Measurements from ENCODE around the gene S1PR5.
"Not testable (repeated sequence)": the region's sequence is repeated elsewhere in the genome, so short reads cannot be mapped to it uniquely, and the experiment has no call there.

S1PR5 gene

DNA sequence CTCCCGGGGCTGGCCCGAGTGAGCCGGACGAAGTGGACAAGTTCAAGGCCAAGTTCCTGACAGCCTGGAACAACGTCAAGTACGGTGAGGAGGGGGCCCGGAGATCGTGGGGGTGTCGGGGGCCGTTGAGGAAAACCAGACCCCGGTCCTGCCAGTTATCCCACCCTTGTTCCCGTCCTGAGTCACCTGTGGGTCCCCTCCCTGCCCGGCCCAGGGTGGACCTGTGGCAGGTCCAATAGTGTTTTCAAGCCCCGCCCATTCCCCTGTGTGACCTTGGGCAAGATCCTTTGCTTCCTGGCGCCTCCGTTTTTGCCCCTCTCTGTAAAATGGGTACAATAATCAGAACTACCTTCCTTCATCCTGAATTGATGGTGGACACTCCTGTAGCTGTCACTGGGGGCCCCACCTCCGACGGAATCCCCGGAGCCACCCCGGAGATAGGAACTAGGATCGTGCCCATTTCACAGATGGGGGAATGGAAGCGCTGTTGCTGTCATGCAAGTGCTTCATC, 27.1 kb upstream of the S1PR5 start:
- no peak for DNase-seq

DNA sequence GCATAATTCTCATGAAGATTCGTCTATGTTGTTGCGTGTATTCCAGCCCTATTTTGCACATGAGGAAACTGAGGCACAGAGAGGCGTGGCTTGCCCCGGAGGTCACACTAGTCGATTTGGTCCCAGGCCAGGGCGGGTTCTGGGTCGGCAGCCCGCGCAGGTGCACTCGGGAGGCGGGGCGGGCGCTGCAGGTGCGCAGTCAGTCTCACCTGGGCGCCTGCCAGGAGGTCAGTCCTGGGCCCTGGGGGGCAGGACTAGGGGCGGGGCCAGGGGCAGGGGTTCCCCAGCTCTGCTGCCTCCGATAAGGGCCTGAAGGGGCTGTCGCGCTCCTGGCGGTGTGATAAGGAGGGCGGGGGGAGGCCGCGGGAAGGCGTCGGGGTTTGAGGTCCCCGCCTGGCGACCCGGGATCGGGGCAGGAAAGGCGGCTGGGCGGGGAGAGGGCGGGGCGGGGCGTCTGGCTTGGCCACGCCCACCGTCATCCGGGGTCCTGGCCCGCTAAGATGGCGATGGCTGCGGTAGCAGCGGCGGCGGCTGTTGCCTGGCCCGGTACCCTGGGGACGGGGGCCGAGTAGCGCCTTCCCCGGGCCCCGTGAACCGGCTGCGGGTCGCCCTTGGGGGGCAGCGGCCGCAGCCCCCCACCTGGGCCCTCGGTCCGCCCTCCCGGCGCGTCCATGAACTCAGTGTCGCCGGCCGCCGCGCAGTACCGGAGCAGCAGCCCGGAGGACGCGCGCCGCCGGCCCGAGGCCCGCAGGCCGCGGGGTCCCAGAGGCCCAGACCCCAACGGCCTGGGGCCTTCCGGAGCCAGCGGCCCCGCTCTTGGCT, 26.4 kb upstream of the S1PR5 start, which contains the start of gene ATG4D:
ATG4D (plus strand) TSS at position 485 of the 822 bp plus-strand sequence; CDS start at position 672, 187 bp downstream.
- DNase-seq = peak; percentile 96

DNA sequence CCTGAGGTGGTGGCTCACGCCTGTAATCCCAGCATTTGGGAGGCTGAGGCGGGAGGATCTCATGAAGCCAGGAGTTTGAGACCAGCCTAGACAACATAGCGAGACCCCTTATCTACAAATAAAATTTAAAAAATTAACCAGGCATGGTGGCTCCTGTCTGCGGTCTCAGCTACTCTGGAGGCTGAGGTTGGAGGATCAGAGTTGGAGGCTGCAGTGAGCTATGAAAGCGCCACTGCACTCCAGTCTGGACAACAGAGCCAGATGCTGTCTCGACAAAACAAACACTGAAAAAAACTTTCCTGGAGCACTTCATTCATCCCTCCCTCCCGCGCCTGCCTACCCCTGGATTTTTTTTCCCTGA, 25.8 kb upstream of the S1PR5 start:
- no peak for DNase-seq

DNA sequence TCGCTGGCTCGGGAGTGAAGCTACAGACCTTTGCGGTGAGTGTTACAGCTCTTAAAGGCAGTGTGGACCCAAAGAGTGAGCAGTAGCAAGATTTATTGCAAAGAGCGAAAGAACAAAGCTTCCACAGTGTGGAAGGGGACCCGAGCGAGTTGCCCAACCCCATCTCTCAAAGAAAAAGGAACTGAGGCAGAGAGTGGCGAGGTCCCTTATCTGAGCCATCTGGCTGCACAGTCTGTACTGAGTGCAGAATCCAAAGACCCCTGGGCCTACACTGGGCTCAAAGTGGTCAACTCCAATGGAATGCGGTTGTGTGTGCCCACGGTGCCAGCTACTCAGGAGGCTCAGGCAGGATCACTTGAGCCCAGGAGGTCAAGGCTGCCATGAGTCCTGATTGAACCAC, 21.8 kb upstream of the S1PR5 start:
- DNase-seq = not testable (repeated sequence)

DNA sequence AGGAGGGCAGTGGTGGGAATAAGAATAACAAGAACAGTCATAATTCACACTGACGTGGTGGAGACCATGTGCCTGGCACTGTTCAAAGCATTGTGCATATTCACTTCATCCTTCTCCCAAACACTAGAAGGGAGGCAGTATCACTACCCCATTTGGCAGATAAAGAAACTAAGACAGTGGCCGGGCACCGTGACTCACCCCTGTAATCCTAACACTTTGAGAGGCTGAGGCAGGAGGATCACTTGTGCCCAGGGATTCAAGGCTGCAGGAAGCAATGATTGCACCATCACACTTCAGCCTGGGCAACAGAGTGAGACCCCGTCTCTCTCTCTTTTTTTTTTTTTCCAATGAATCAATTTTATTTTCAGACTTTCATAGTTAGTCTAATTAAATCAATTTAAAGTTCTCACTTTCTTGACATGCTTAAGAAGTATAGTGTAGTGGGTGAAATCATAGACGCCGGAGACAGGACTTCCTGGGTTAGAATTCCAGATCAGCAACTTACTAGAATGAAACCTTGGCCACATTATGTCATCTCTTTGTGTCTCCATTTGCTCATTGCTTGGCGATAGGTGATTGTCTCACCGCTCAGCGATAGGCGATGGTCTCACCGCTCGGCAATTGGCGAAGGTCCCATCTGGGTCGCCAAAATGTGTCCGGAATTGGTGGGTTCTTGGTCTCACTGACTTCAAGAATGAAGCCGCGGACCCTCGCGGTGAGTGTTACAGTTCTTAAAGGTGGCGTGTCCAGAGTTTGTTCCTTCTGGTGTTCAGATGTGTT, 21.1 kb upstream of the S1PR5 start:
- DNase-seq = no peak

DNA sequence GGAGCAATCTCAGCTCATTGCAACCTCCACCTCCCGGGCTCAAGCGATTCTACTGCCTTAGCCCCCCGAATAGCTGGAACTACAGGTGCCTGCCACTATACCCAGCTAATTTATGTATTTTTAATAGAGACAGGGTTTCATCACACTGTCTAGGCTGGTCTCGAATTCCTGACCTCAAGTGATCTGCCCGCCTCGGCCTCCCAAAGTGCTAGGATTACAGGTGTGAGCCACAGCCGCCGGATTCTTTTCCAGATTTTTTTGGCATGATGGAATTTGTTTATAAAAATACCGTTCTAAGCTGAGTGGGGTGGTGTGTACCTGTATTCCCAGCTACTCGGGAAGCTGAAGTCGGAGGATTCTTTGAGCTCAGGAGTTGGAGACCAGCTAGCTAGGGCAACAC, 20.4 kb upstream of the S1PR5 start:
- DNase-seq = no peak

DNA sequence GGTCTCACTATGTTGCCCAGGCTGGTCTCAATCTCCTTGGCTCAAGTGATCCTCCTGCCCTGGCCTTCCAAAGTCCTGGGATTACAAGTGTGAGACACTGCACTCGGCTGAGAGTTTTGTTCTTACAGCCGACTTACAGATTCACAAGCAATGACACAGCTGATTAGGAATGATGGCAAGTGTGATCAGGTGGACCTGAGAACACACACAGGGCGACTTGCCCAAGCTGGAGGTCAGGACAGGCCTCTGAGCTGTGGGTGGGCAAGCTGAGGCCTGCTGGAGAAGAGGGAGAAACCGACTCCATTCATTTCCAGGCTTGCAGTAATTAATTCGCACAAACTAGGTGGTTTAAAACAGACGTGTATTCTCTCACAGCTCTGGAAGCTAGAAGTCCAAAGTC, 18.4 kb upstream of the S1PR5 start:
- no peak for DNase-seq

DNA sequence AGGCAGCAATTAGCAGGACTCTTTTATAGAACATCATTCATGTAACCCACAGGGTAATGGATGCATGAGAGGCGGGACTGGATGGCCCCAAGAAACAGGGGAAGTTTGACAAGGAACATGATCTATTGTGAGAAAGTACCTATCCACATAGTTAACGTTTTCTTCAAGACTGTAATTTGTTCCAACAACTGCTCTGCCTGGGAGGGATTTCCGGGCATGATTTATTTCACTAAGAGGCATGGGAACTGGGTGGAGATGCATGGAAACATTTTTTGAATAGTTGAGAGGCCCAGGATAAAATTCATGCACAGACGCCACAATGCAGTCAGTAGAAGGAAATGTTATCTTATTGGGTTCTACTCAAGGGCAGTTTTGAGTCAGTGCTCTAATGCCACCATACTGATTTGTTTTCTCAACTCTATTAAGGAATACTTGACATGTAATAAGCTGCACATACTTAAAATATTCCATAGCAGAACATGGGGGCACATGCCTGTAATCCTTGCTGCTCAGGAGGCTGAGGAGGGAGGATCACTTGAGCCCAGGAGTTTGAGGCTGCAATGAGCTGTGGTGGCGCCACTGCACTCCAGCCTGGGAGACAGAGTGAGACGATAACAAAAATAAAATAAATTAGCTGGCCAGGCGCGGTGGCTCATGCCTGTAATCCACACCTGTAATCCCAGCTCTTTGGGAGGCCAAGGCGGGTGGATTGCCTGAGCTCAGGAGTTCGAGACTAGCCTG, 16.6 kb upstream of the S1PR5 start:
- DNase-seq = no peak

DNA sequence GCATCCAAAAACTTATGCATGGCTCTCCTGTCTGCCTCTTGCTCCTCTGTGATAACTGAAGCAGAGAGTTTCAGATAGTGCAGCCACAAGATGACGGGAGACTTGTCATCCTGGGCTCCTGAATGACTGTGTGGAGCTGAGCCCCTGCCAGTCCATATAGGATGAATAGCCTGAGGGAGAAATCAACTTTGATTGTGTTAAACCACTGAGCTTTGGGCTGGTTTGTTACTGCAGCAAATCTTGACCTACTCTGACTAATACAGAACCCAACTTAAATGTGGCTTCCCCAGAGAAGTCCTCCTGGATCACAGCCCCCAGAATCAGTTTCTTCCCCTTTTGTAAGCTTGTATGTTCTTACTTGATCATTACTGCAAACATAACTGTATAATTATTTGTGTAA, 15.2 kb upstream of the S1PR5 start:
- DNase-seq = no peak

DNA sequence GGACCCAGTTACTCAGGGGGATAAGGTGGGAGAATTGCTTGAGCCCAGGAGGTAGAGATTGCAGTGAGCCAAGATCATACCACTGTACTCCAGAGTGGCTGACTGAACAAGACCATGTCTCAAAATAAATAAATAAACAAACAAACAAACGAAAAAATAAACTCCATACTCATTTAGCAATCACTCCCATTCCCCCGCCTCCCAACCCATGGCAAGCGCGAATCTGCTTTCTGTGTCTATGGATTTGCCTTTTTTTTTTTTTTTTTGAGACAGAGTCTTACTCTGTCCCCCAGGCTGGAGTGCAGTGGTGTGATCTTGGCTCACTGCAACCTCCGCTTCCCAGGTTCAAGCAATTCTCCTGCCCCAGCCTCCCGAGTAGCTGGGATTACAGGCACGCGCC, 9.6 kb upstream of the S1PR5 start:
- not testable (repeated sequence) for DNase-seq

DNA sequence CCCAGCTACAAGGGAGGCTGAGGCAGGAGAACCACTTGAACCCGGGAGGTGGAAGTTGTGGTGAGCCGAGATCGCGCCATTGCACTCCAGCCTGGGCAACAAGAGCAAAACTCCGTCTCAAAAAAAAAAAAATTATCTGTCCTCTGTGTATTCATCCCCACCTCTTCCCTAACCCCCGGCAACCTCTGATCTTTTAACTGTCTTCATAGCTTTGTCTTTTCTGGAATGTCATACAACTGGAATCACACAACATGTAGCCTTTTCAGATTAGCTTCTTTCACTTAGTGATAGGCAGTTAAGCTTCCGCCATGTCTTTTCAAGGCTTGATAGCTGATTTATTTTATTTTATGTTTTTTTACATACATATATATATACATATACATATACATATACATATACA, 8.4 kb upstream of the S1PR5 start:
- no peak for DNase-seq

DNA sequence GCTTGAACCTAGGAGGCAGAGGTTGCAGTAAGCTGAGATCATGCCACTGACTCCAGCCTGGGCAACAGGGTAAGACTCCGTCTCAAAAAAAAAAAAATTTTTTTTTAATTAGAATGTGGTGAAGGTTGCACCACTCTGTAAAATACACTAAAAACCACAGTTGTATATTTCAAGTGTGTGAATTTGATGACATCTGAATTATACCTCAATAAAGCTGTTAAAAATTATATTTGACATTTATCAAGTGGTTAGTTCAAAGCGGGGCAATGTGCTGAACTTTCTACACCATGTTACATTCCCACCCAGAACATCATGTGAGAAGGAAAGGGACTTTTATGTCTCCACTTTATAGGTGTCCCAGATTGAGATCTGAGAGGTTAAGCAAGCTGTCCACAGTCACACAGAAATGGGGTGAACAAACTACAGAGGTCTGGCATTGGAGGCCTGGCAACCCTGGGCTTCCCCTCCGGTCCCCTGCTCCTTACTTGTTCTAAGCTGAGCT, 5.9 kb upstream of the S1PR5 start:
- no peak for DNase-seq

DNA sequence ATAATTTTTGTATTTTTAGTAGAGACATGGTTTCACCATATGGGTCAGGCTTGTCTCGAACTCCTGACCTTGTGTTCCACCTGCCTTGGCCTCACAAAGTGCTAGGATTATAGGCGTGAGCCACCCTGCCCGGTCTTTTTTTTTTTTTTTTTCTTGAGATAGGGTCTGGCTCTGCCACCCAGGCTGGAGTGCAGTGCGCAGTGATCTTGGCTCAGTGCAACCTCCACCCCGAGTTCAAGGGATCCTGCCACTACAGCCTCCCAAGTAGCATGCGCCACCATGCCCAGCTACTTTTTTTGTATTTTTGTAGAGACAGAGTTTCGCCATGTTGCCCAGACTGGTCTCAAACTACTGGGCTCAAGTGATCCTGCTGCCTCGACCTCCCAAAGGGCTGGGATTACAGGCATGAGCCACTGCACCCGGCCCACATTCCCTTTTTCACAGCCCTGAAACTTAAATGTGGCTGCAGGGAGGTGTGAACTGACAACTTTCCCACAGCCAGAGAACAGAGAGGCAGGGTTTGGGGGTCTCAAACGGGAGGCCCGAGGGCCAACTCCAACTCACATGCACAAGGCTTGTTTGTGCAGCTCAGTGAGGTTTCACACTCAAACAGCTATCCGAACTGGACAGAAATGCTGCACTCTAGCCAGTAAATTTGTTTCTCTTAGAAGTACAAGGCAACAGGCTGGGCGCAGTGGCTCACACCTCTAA, 4.4 kb upstream of the S1PR5 start:
- no peak for DNase-seq

DNA sequence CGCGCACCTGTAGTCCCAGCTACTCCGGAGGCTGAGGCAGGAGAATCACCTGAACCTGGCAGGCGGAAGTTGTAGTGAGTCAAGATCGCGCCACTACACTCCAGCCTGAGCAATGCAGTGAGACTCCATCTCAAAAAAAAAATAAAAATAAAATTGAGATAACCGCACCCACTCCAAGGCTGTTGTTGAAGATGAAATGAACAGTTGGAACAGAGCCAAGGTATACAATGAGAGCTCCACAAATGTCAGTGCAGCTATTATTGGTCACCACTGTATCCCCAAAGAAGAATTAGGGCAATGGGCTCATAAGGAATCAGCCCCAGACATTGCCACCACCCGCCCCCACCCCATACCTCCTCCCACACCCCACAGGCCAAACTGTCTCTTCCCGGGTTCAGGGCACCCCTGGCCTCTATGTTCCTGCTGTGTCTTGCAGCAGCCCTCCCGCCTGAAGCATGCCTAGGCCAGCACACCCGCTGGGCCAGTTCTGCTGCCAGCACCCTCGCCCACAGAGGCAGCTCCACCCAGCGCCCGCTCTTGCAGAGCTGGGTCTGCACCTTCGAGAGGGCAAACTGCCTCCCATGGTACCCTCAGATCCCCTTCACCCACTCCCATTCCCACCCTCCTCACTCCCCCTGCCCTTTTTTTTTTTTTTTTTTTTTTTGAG, 3.5 kb upstream of the S1PR5 start:
- no peak for DNase-seq

DNA sequence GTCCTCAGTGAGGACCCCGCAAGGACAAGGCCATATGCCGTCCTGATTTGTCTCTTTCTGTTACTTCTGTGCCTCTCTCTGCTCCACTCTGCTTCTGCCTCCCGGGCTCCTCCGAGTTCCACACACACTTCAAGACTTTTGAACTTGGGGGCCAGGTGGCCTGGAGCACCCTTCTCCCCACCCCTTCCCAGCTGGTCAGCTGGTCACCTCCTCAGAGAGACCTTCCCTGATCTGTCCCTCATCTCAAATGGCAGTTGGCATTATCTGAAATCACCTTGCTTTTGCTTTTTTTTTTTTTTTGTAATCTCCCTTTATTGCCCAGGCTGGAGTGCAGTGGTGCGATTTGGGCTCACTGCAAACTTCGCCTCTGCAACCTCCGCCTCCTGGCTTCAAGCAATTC, 2.2 kb upstream of the S1PR5 start:
- no peak for DNase-seq

DNA sequence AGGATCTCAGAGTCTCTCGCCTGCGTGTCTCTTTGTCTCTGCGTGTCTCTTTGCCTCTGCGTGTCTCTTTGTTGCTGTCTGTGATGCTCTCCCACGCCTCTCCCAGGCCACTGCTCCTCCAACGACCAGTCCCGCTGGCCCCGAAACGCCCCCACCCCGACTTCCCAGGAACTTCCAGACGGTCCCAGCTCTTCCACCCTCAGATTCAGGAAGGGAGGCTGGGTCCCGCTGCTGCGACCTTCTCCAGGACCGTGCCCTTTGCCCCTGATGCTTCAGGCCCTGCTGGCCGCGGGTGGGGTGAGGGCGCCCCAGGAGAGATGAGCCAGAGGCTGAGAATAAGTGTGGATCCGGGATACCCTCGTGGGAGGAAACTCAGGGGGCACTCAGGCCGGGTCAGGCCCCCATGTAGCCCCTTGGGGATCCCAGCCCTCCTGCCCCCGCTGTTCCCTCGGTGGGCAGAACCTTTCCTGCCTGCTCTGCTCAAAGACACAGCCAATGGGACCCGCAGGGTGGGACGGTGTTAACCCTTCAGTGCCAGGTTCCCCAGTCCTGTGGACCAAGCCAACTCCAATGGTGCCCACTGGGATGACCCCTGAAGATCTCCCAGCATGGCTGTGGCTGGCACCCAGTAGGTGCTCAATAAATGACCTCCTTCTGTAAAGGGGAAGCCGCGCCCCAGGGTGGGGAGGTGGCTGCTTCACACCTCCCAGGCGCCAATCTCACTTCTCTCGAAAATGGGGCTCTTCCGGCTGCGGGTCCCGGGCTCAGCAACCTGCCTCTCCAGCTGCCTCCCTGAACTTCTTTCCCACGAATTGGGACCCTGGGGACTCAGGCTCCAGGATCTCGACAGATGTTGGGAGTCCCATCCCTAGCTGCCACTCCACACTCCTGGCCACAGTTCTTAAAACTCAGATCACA, 1.5 kb upstream of the S1PR5 start:
- DNase-seq = no peak

DNA sequence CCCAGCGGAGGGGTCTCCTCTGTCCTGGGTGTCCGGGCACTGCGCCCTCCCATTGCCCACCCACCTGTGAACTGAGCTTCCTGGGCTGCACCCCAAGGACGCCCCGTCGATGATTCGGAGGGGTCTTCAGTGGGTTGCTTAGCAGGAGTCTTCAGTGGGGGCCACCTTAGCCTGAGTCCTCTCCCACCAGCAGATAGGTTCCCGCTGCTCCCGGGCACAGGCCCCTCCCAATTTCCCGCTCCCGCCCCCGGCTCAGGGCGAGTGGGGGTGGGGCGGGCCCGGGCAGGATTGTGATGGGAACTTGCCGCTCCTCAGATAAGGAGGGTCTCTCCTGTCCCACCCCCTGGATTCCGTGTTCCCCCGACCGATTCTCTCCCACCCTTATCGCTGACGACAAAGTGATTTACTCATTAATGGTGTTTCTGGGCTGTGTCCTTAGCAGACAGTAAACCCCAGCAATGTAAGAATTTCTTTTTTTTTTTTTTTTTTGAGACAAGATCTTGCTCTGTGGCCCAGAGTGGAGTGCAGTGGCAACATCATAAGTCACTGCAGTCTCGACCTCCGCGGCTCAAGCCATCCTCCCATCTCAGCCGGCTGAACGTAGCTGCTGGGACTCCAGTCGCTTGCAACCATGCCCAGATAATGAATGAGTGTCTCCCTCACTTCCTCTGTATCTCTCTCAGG, 655 bp upstream of the S1PR5 start:
- DNase-seq = no peak

DNA sequence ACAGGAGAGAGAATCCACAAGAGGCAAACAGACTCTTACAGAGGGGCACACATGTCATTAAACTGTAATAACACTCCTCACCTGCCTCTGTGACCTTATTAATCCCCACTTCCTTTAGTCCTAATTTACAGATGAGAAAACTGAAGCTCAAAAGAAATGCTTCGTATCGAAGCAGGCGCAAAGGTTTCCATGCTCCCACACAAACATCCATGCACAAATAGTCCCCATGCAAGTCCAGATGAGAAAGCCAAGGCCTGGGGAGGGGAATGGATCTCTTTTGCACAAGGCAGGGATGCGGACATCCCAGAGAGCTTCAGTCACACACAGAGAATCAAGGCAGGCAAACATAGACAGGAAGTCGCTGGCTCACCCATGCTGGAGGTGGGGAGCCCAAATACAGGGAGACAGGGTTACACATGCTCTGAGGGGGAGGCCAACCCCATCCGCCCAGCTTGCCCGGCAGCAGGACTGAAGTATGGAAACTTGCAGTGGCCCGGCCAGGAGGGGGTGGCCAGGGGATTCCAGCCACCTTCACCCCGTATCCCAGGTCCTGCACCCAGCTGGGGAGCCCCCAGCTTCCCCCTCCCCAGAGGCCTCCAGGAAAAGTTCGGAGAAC, 468 bp downstream of the S1PR5 start:
- DNase-seq = no peak

DNA sequence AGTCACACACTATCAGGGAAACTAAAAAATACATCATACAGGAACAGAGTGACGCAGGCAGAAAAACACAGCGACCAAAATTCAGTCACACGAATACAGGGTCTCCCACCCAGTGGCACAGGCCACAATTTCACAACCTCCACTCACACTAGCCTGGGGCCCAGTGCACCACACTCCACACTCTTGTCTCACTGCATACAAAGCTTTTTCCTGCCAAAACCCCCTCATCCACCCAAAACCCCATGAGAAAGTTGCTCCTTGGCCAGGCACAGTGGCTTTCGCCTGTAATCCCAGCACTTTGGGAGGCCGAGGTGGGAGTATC, 1.2 kb downstream of the S1PR5 start:
- no peak for DNase-seq

Measured in NCI-H510A (cell line).